Pancreas (tissue), 10 donors: ENCODE data around the gene INTS11. TPM values are rescaled to one million over a fixed set of nuclear protein-coding genes. Genes with fewer than 3 reads are reported as not detected.
A peak's percentile ranks its signal among the peaks of the same experiment; 100 is the strongest.

Experiments
- ATAC-seq, 4 donors: fragments of 200-7000 bp; cut with Tn5 transposase; one replicate each; pipeline versions ENCODE4 v1.8.0 to v1.9.1; 2020; ENCODE audit warnings: mild to moderate bottlenecking in 4 of 4, moderate library complexity in 4 of 4
- DNase-seq, 6 donors: peaks; one replicate each; pipeline ENCODE4 v3.0.0-alpha.2; 2020
- FAIRE-seq: peaks from 2 replicates; lab custom pipeline; 2012; peaks lifted over from hg19 to GRCh38; lab: Jason Lieb, UNC
- H3K27ac ChIP-seq, 4 donors: fragments of 200-600 bp; sonication (generic); 1 replicate in 3 of 4; 2 replicates in 1 of 4; pipeline versions ENCODE4 v1.5.0 to v1.8.0; 2020
- H3K27me3 ChIP-seq, 4 donors: fragments of 200-600 bp; one replicate each; pipeline ENCODE4 v1.8.0; 2021
- H3K36me3 ChIP-seq, 3 donors: fragments of 200-600 bp; sonication (generic) in 1 of 3; one replicate each; pipeline versions ENCODE4 v1.5.0 to v1.8.0; 2020 to 2021
- H3K4me1 ChIP-seq, 3 donors: fragments of 200-600 bp; one replicate each; pipeline ENCODE4 v1.8.0; 2021
- H3K4me3 ChIP-seq, 4 donors: fragments of 200-600 bp; sonication (generic) in 2 of 4; one replicate each; pipeline versions ENCODE4 v1.5.0 to v1.8.0; 2020 to 2021
- H3K9me3 ChIP-seq, 4 donors: fragments of 200-600 bp; one replicate each; pipeline ENCODE4 v1.8.0; 2021
- WGBS, 2 donors: extraction: QIAGEN DNeasy Blood & Tissue Kit; methylation state at CpG; one replicate each; pipeline ENCODE4 v1.1.7; 2013; 5-methylcytosine and 5-hydroxymethylcytosine counted together
- intact Hi-C, 3 donors: fragments of 100-400 bp; cut with DNase I; formaldehyde crosslinking; loops; one replicate each; pipeline versions ENCODE4 v1.11.1 to v1.14.2; 2022
- polyA plus RNA-seq, 2 donors: library from polyadenylated mRNA; stranded (reverse); fragments of 200-250 nt; gene quantifications; one replicate each; pipeline ENCODE4 v1.2.3, GENCODE V29; 2013
- total RNA-seq, 6 donors: library from RNA; stranded (reverse); fragmentation: NEBNext Ultra II Directional in 4 of 6; extraction: Animal tissue kit (Norgen Biotek cat#: 25700) in 4 of 6; gene quantifications; one replicate each; pipeline versions ENCODE4 v1.2.1 to v1.2.4, GENCODE V29; 2021 to 2023
- TF ChIP-seq, protein P1 (sequence below), 4 donors: fragments of 200-600 bp; sonication (generic) in 3 of 4; IDR thresholded peaks; one replicate each; pipeline versions ENCODE4 v1.5.0 to v1.8.0; 2021; ENCODE audit warnings: antibody characterized with exemption in 4 of 4
- donor health status: healthy with polysubstance abuse.
- donor health status: DM: no; HTN: no; CAD: no; lungs with moderate emphysema.
- donor health status: DM: no; HTN: no; CAD: no.
- donor health status: control.
- donor health status: control.
- donor health status: Bipolar disorder and iron deficiency.
- donor health status: DM: yes; HTN: yes; CAD: no.
- donor health status: DM: no; HTN: no; CAD: no.
- donor health status: DM: no; HTN: no; CAD: no.
- donor health status: DM: yes; HTN: yes; CAD: no.

INTS11 gene
- total and polyA plus RNA-seq, 8 donors = 33.4 to 311 (median 58.9) TPM

- Histone ChIP-seq H3K4me1 (no peaks in the 10 kb centered on the region), H3K27me3 (no peaks in the 10 kb centered on the region), H3K4me3 (no peak overlapping the region), H3K36me3 (no peaks in the 10 kb centered on the region), H3K27ac (no peak overlapping the region), H3K9me3 (no peaks in the 10 kb centered on the region)
- FAIRE-seq (no peak), ATAC-seq (no peak), DNase-seq (peak in 3 of 6 donors; percentile 34 to 81 (median 58))
- TF ChIP-seq, protein P1, sequence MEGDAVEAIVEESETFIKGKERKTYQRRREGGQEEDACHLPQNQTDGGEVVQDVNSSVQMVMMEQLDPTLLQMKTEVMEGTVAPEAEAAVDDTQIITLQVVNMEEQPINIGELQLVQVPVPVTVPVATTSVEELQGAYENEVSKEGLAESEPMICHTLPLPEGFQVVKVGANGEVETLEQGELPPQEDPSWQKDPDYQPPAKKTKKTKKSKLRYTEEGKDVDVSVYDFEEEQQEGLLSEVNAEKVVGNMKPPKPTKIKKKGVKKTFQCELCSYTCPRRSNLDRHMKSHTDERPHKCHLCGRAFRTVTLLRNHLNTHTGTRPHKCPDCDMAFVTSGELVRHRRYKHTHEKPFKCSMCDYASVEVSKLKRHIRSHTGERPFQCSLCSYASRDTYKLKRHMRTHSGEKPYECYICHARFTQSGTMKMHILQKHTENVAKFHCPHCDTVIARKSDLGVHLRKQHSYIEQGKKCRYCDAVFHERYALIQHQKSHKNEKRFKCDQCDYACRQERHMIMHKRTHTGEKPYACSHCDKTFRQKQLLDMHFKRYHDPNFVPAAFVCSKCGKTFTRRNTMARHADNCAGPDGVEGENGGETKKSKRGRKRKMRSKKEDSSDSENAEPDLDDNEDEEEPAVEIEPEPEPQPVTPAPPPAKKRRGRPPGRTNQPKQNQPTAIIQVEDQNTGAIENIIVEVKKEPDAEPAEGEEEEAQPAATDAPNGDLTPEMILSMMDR (IDR thresholded peaks at IDR 0.05) = no peak
- WGBS, 2 donors = 85 to 89% methylated on average over 56 to 58 of the region's 58 CpGs
- intact Hi-C loops = loop anchor here (5.0 to 10.0 kb wide), 3 partner anchors 170 to 260 kb away; no protein-coding TSS in a partner anchor
Measured at GRCh38 chr1:1294250-1294890, 30.1 kb downstream of the INTS11 start.

GRCh38 chr1:1293263-1294249 lies 30.9 kb downstream of the INTS11 start:
- H3K4me1 ChIP-seq = no peaks in the 10 kb centered on the region
- ATAC-seq = peak in 1 of 4 donors; percentile 51
- DNase-seq = peak in 3 of 6 donors; percentile 50 to 75 (median 62)
- H3K36me3 ChIP-seq = no peaks in the 10 kb centered on the region
- no peak for FAIRE-seq
- WGBS, 2 donors = 82 to 83% methylated on average over 65 to 94 of the region's 94 CpGs
- intact Hi-C loops = loop anchor here (5.0 to 10.0 kb wide), 3 partner anchors 169 to 259 kb away; no protein-coding TSS in a partner anchor
- no peak overlapping the region for H3K27ac ChIP-seq
- H3K27me3 ChIP-seq = no peaks in the 10 kb centered on the region
- H3K4me3 ChIP-seq = no peak overlapping the region
- TF ChIP-seq, protein P1 (IDR thresholded peaks at IDR 0.05) = no peak
- H3K9me3 ChIP-seq = no peaks in the 10 kb centered on the region

- DNase-seq = peak in 3 of 6 donors; percentile 39 to 71 (median 59)
- WGBS, 2 donors = 80 to 86% methylated on average over 18 of the region's 18 CpGs
- no peak for FAIRE-seq
- TF ChIP-seq, protein P1 (IDR thresholded peaks at IDR 0.05) = no peak
- Histone ChIP-seq H3K9me3 (no peaks in the 10 kb centered on the region), H3K4me1 (no peaks in the 10 kb centered on the region), H3K27ac (no peak overlapping the region), H3K27me3 (no peaks in the 10 kb centered on the region), H3K4me3 (no peak overlapping the region), H3K36me3 (no peaks in the 10 kb centered on the region)
- intact Hi-C loops = loop anchor here (5.0 to 10.0 kb wide), 3 partner anchors 168 to 258 kb away; no protein-coding TSS in a partner anchor
- ATAC-seq = no peak
Measured at GRCh38 chr1:1292851-1293250, 31.6 kb downstream of the INTS11 start.

DNA sequence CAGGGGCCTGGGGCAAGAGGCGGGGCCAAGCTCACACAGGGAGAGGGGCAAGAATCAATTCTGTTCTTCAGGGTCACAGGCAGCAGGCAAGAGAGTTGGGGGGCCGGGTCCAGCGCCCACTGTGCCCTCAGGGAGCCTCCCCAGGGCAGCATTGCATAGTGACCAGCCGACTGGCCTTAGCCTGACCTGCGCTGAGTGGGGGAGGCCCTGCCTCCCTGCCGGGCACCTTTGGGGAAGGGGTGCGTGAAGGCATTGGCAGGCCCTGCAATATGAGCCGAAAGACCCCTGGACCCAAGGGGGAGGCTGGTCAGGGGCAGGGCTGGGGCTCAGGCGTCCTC lies 32.0 kb downstream of the INTS11 start:
- no peaks in the 10 kb centered on the region for H3K27me3 ChIP-seq
- no peak overlapping the region for H3K27ac ChIP-seq
- no peaks in the 10 kb centered on the region for H3K4me1 ChIP-seq
- no peak for FAIRE-seq
- no peaks in the 10 kb centered on the region for H3K9me3 ChIP-seq
- WGBS, 2 donors = 78 to 84% methylated on average over 9 of the region's 9 CpGs
- DNase-seq = peak in 2 of 6 donors; percentile 28 to 75
- TF ChIP-seq, protein P1 (IDR thresholded peaks at IDR 0.05) = no peak
- intact Hi-C loops = loop anchor here (5.0 to 10.0 kb wide), 3 partner anchors 168 to 258 kb away; no protein-coding TSS in a partner anchor
- no peak overlapping the region for H3K4me3 ChIP-seq
- ATAC-seq = no peak
- no peaks in the 10 kb centered on the region for H3K36me3 ChIP-seq
